Hepatocyte (in vitro differentiated cells): ENCODE data around the gene P2RX1.

Experiments used
- CTCF ChIP-seq: fragments of 200-600 bp; sonication (generic); IDR thresholded peaks from 2 replicates; pipeline ENCODE4 v1.5.1; 2016; ENCODE audit warnings: antibody characterized with exemption, mild to moderate bottlenecking; ENCODE audit not compliant: poor library complexity
- EZH2 ChIP-seq: fragments of 200-600 bp; sonication (generic); IDR thresholded peaks from 2 replicates; pipeline ENCODE4 v1.6.1; 2016; ENCODE audit warnings: antibody characterized with exemption, mild to moderate bottlenecking, borderline replicate concordance
- EZH2phosphoT487 ChIP-seq: fragments of 200-600 bp; sonication (generic); IDR thresholded peaks from one replicate; pipeline ENCODE4 v1.6.1; 2018; ENCODE audit warnings: antibody characterized with exemption, mild to moderate bottlenecking, low read depth, moderate library complexity; ENCODE audit not compliant: unreplicated experiment, severe bottlenecking

GRCh38 chr17:3888343-3889171, 27.7 kb downstream of the P2RX1 start:
- TF ChIP-seq CTCF (no peak), EZH2 (no peak), EZH2phosphoT487 (no peak)
